Keratinocyte (primary cell): ENCODE measurements around the gene WDR17. TPM values are rescaled to one million over a fixed set of nuclear protein-coding genes. Genes with fewer than 3 reads are reported as not detected.
A peak's percentile ranks its signal among the peaks of the same experiment; 100 is the strongest.

ENCODE experiments used
- DNase-seq: peaks from one replicate; pipeline ENCODE4 v3.0.0-alpha.2; 2011; ENCODE audit warnings: low read depth, missing footprints, low spot score
- FAIRE-seq: peaks from 2 replicates; lab custom pipeline; 2011; peaks lifted over from hg19 to GRCh38; lab: Jason Lieb, UNC
- H2AFZ ChIP-seq: 2 replicates; pipeline ENCODE4 v1.6.0; 2012; ENCODE audit warnings: low read length, control low read depth, inconsistent platforms; ENCODE audit not compliant: control insufficient read depth
- H3K27ac ChIP-seq: 2 replicates; pipeline ENCODE4 v1.5.1; 2011; ENCODE audit warnings: low read length; ENCODE audit not compliant: control insufficient read depth, insufficient read depth
- H3K27me3 ChIP-seq: 3 replicates; pipeline ENCODE4 v1.6.0; 2011; ENCODE audit warnings: low read length; ENCODE audit not compliant: control insufficient read depth, insufficient read depth; ENCODE audit errors: extremely low read depth
- H3K36me3 ChIP-seq, 2 experiments: 2 replicates in 1 of 2; 3 replicates in 1 of 2; pipeline ENCODE4 v1.5.1; 2011; ENCODE audit warnings: low read length in 2 of 2, mild to moderate bottlenecking in 1 of 2; ENCODE audit not compliant: control insufficient read depth in 2 of 2, insufficient read depth in 2 of 2; ENCODE audit errors: extremely low read depth in 1 of 2
- H3K4me1 ChIP-seq: 3 replicates; pipeline ENCODE4 v1.5.1; 2011; ENCODE audit warnings: low read length; ENCODE audit not compliant: control insufficient read depth, insufficient read depth; ENCODE audit errors: extremely low read depth
- H3K4me2 ChIP-seq: 3 replicates; pipeline ENCODE4 v1.6.0; 2011; ENCODE audit warnings: low read depth, low read length; ENCODE audit not compliant: control insufficient read depth, insufficient read depth; ENCODE audit errors: extremely low read depth
- H3K4me3 ChIP-seq, 3 experiments: fragments of 200-600 bp in 1 of 3; sonication (generic) in 1 of 3; 2 replicates in 2 of 3; 3 replicates in 1 of 3; pipeline ENCODE4 v1.5.1; 2011 to 2016; ENCODE audit warnings: low read length in 3 of 3, mild to moderate bottlenecking in 3 of 3, control low read depth in 2 of 3, inconsistent platforms in 1 of 3, low read depth in 1 of 3, mixed read lengths in 1 of 3, mixed run types in 1 of 3, moderate library complexity in 1 of 3; ENCODE audit not compliant: control insufficient read depth in 2 of 3, insufficient read depth in 2 of 3; ENCODE audit errors: extremely low read depth in 1 of 3
- H3K79me2 ChIP-seq: 2 replicates; pipeline ENCODE4 v1.6.0; 2012; ENCODE audit warnings: low read length; ENCODE audit not compliant: control insufficient read depth, insufficient read depth
- H3K9ac ChIP-seq: 3 replicates; pipeline ENCODE4 v1.6.0; 2011; ENCODE audit warnings: low read length; ENCODE audit not compliant: control insufficient read depth, insufficient read depth; ENCODE audit errors: extremely low read depth
- H3K9me1 ChIP-seq: 3 replicates; pipeline ENCODE4 v1.6.0; 2011; ENCODE audit warnings: low read length; ENCODE audit not compliant: control insufficient read depth, insufficient read depth; ENCODE audit errors: extremely low read depth
- H3K9me3 ChIP-seq: 2 replicates; pipeline ENCODE4 v1.5.1; 2012; ENCODE audit warnings: low read depth, low read length; ENCODE audit not compliant: control insufficient read depth
- H4K20me1 ChIP-seq: 3 replicates; pipeline ENCODE4 v1.6.0; 2011; ENCODE audit warnings: low read length; ENCODE audit not compliant: control insufficient read depth, insufficient read depth; ENCODE audit errors: extremely low read depth
- EZH2 ChIP-seq: IDR thresholded peaks from one replicate; pipeline ENCODE4 v1.6.1; 2012; ENCODE audit warnings: inconsistent platforms, mild to moderate bottlenecking, low read length, moderate library complexity
- dilution Hi-C: fragments of 300-500 bp; cut with MboI; formaldehyde crosslinking; loops from one replicate; pipeline ENCODE4 v1.7.0; 2020; ENCODE audit warnings: low sequenced_read_pairs; ENCODE audit not compliant: extremely low pct_ligation_motif_present
- polyA minus RNA-seq, 3 experiments: library from RNA; depleted of rRNA, polyadenylated mRNA; stranded (reverse); fragments of >200 nt; gene quantifications; 1 replicate in 1 of 3; 2 replicates in 1 of 3; 3 replicates in 1 of 3; pipeline ENCODE4 v1.2.3, GENCODE V29; 2011
- polyA plus RNA-seq, 5 experiments: library from polyadenylated mRNA; depleted of rRNA in 3 of 5; stranded (reverse) in 3 of 5; stranded (forward) in 1 of 5; unstranded in 1 of 5; fragments of >200 nt; gene quantifications; 1 replicate in 1 of 5; 2 replicates in 3 of 5; 3 replicates in 1 of 5; pipeline versions ENCODE4 v1.2.1 to v1.2.3, GENCODE V29; 2011 to 2012; ENCODE audit warnings: missing spikeins in 2 of 5, low read depth in 1 of 5, low replicate concordance in 1 of 5
- TF ChIP-seq, protein P1 (sequence below), 3 experiments: IDR thresholded peaks in 1 of 3; conservative IDR thresholded peaks in 1 of 3; optimal IDR thresholded peaks in 1 of 3; 2 replicates in 2 of 3; 3 replicates in 1 of 3; pipeline versions ENCODE3 to v1.5.1; 2011; ENCODE audit warnings: low read length in 3 of 3, mild to moderate bottlenecking in 3 of 3, moderate library complexity in 2 of 3, control low read depth in 1 of 3, inconsistent platforms in 1 of 3; ENCODE audit not compliant: insufficient read depth in 2 of 3; ENCODE audit errors: extremely low read depth in 1 of 3

Gene WDR17
- polyA plus RNA-seq (0.39 to 1.3 TPM (median 1.1 TPM) in 3 replicates), polyA minus RNA-seq (0.10 to 1.9 TPM (median 0.40 TPM) in 3 replicates)
- not detected for polyA plus RNA-seq (2011; ENCODE audit: low read depth)
- 0.34 and 0.68 TPM in 2 replicates for polyA plus RNA-seq (2011; cell fraction: cytosol; rRNA removed)
- 1.5 and 2.3 TPM in 2 replicates for polyA plus RNA-seq (2011; cell fraction: nucleus; rRNA removed)
- polyA plus RNA-seq (2012; ENCODE audit: low replicate concordance): 0.03 and 0.33 TPM in 2 replicates
- polyA minus RNA-seq (2011; cell fraction: cytosol; rRNA and poly(A)+ RNA removed): 0.77 TPM
- 1.3 TPM in 2 replicates for polyA minus RNA-seq (2011; cell fraction: nucleus; rRNA and poly(A)+ RNA removed)

DNA sequence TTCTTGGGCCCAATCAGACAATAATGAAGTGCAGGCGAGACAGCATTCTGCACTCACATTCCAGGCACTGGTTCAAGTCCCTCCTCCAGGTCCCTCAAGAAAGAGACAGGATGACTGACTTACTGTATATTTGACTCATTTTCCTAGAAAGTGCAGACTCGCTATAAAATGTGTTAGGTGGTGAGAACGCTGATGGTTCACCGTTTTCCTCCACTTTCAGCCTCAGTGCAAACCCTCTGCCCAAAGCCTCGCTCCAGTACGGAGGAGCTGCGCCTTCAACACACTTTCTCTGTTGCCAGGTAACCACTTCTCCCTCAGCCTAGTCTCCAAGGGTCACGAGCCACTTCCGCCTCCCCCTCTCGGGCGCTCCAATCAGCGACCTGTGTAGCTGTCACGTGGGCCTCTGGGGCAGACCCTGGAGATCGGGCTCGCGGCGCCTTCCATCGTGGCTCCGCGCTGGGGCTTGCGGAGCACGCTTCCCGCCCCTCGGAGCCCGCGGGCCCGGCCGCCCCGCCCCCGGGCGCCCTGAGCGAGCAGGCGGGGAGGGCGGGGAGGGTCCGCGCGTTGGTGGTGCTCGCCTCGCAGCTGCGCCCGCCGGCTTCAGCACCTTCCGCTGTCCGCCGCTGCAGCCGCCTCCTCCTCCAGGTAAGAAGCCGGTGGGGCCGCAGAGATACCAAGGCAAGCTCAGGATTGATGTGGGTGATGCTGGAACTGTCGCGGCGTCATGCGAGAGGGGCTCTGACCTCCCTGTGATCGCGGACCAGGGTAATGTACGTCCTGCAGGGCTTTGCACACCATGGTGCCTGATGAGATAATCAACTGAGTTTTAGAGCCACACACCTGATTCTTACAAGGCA, at the start of gene WDR17:
Gene WDR17, plus strand, starts transcription at position 407 of the 857 bp plus-strand sequence. CDS start 45,740 bp downstream, outside the sequence.
- no peak for FAIRE-seq
- no peaks in the 10 kb centered on the region for H3K9me1 ChIP-seq
- H3K27ac ChIP-seq: no peak within 1 kb of the TSS
- TF ChIP-seq, protein P1, sequence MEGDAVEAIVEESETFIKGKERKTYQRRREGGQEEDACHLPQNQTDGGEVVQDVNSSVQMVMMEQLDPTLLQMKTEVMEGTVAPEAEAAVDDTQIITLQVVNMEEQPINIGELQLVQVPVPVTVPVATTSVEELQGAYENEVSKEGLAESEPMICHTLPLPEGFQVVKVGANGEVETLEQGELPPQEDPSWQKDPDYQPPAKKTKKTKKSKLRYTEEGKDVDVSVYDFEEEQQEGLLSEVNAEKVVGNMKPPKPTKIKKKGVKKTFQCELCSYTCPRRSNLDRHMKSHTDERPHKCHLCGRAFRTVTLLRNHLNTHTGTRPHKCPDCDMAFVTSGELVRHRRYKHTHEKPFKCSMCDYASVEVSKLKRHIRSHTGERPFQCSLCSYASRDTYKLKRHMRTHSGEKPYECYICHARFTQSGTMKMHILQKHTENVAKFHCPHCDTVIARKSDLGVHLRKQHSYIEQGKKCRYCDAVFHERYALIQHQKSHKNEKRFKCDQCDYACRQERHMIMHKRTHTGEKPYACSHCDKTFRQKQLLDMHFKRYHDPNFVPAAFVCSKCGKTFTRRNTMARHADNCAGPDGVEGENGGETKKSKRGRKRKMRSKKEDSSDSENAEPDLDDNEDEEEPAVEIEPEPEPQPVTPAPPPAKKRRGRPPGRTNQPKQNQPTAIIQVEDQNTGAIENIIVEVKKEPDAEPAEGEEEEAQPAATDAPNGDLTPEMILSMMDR (optimal IDR thresholded peaks at IDR 0.05 in 1 of 3, IDR thresholded peaks at IDR 0.05 in 1 of 3, conservative IDR thresholded peaks at IDR 0.05 in 1 of 3; ENCODE audit: extremely low read depth in 1 of 3, insufficient read depth in 2 of 3, low read length in 3 of 3): no peak
- no peak for TF ChIP-seq EZH2
- H3K27me3 ChIP-seq: no peaks in the 10 kb centered on the region
- DNase-seq: no peak
- no peaks in the 10 kb centered on the region for H4K20me1 ChIP-seq
- dilution Hi-C loops: no loop called here
- H2AFZ ChIP-seq: peak within 1 kb of the TSS; percentile 92
- no peaks in the 10 kb centered on the region for H3K36me3 ChIP-seq
- peak within 1 kb of the TSS; percentile 98 for H3K4me2 ChIP-seq
- no peaks in the 10 kb centered on the region for H3K9me3 ChIP-seq
- no peak within 1 kb of the TSS for H3K9ac ChIP-seq
- peaks cover 4% of the 10 kb centered on the region for H3K4me1 ChIP-seq
- no peaks in the 10 kb centered on the region for H3K79me2 ChIP-seq
- peak within 1 kb of the TSS; percentile 34 to 77 (median 72) for H3K4me3 ChIP-seq

DNA sequence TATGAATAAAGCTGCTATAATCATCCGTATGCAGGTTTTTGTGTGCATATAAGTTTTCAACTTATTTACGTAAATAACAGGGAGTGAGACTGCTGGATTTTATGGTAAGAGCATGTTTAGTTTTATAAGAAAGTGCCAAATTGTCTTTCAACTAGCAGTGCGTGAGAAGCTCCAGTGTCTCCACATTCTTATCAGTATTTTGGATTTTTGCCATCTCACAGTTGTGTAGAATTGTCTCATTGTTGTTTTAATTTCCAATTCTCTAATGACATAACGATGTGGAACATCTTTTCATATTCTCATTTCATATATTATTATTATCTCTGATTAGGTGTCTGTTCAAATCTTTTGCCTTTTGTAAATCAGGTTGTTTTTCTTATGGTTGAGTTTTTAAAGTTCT, 49.0 kb upstream of the WDR17 start:
- Histone ChIP-seq H3K27me3 (no peaks in the 10 kb centered on the region), H3K27ac (no peak overlapping the region), H3K9me1 (no peaks in the 10 kb centered on the region), H2AFZ (no peak overlapping the region), H3K79me2 (no peaks in the 10 kb centered on the region), H3K4me2 (no peak overlapping the region), H3K36me3 (no peaks in the 10 kb centered on the region), H3K9ac (no peak overlapping the region), H4K20me1 (no peaks in the 10 kb centered on the region), H3K9me3 (no peaks in the 10 kb centered on the region), H3K4me1 (no peaks in the 10 kb centered on the region), H3K4me3 (no peak overlapping the region)
- TF ChIP-seq, protein P1 (optimal IDR thresholded peaks at IDR 0.05 in 1 of 3, IDR thresholded peaks at IDR 0.05 in 1 of 3, conservative IDR thresholded peaks at IDR 0.05 in 1 of 3; ENCODE audit: extremely low read depth in 1 of 3, insufficient read depth in 2 of 3, low read length in 3 of 3): no peak
- dilution Hi-C loops: no loop called here
- DNase-seq (no peak), FAIRE-seq (no peak)
